Mesenchymal stem cell (in vitro differentiated cells and primary cell): Measurements from ENCODE around the gene MAP3K15.

Experiments
- DNase-seq: peaks from one replicate; pipeline ENCODE4 v3.0.0-alpha.2; 2013
- H2AFZ ChIP-seq: one replicate; pipeline ENCODE4 v1.6.1; 2013; ENCODE audit warnings: low read depth, mild to moderate bottlenecking, control low read depth, inconsistent platforms, low read length, moderate library complexity
- H2AK5ac ChIP-seq: 2 replicates; pipeline ENCODE4 v1.6.1; 2013; ENCODE audit warnings: low read length, moderate library complexity, mild to moderate bottlenecking, inconsistent platforms; ENCODE audit not compliant: severe bottlenecking
- H2BK120ac ChIP-seq: one replicate; pipeline ENCODE4 v1.6.1; 2013; ENCODE audit warnings: low read depth, mild to moderate bottlenecking, inconsistent platforms, low read length, moderate library complexity
- H2BK12ac ChIP-seq, 2 experiments: one replicate each; pipeline ENCODE4 v1.6.1; 2013; ENCODE audit warnings: inconsistent platforms in 2 of 2, low read length in 2 of 2, mild to moderate bottlenecking in 2 of 2, moderate library complexity in 2 of 2, control low read depth in 1 of 2
- H2BK15ac ChIP-seq: one replicate; pipeline ENCODE4 v1.6.1; 2013; ENCODE audit warnings: mild to moderate bottlenecking, low read depth, inconsistent platforms; ENCODE audit not compliant: poor library complexity, severe bottlenecking
- H2BK5ac ChIP-seq: 2 replicates; pipeline ENCODE4 v1.6.1; 2013; ENCODE audit warnings: low read depth, mild to moderate bottlenecking, low read length, control low read depth, inconsistent platforms; ENCODE audit not compliant: poor library complexity, severe bottlenecking
- H3K14ac ChIP-seq, 2 experiments: one replicate each; pipeline ENCODE4 v1.6.1; 2013; ENCODE audit warnings: inconsistent platforms in 2 of 2, low read length in 2 of 2, control low read depth in 1 of 2, mild to moderate bottlenecking in 1 of 2, moderate library complexity in 1 of 2
- H3K18ac ChIP-seq, 2 experiments: one replicate each; pipeline ENCODE4 v1.6.1; 2013; ENCODE audit warnings: inconsistent platforms in 2 of 2, low read length in 2 of 2, control low read depth in 1 of 2, low read depth in 1 of 2, mild to moderate bottlenecking in 1 of 2
- H3K23ac ChIP-seq, 2 experiments: one replicate each; pipeline ENCODE4 v1.6.1; 2013; ENCODE audit warnings: inconsistent platforms in 2 of 2, low read length in 2 of 2, mild to moderate bottlenecking in 2 of 2, moderate library complexity in 2 of 2, control low read depth in 1 of 2
- H3K27ac ChIP-seq: 2 replicates; pipeline ENCODE4 v1.5.1; 2013; ENCODE audit warnings: mild to moderate bottlenecking, moderate library complexity, low read length, control low read depth, inconsistent platforms; ENCODE audit not compliant: poor library complexity, severe bottlenecking
- H3K27me3 ChIP-seq, 2 experiments: 2 replicates each; pipeline versions ENCODE4 v1.6.1 to v1.7.0; 2013; ENCODE audit warnings: low read length in 2 of 2, mild to moderate bottlenecking in 2 of 2, moderate library complexity in 2 of 2, control low read depth in 1 of 2, inconsistent platforms in 1 of 2; ENCODE audit not compliant: control insufficient read depth in 1 of 2, insufficient read depth in 1 of 2
- H3K36me3 ChIP-seq, 2 experiments: 2 replicates each; pipeline versions ENCODE4 v1.6.1 to v1.7.0; 2013; ENCODE audit warnings: low read length in 2 of 2, control low read depth in 1 of 2, inconsistent platforms in 1 of 2, low read depth in 1 of 2, mild to moderate bottlenecking in 1 of 2; ENCODE audit not compliant: insufficient read depth in 2 of 2, control insufficient read depth in 1 of 2
- H3K4ac ChIP-seq, 2 experiments: one replicate each; pipeline ENCODE4 v1.6.1; 2013; ENCODE audit warnings: inconsistent platforms in 2 of 2, low read length in 2 of 2, mild to moderate bottlenecking in 2 of 2, moderate library complexity in 2 of 2, control low read depth in 1 of 2, low read depth in 1 of 2
- H3K4me1 ChIP-seq: 2 replicates; pipeline ENCODE4 v1.6.1; 2013; ENCODE audit warnings: low read depth, low read length, control low read depth; ENCODE audit not compliant: control insufficient read depth, insufficient read depth
- H3K4me2 ChIP-seq: 2 replicates; pipeline ENCODE4 v1.6.1; 2013; ENCODE audit warnings: low read length, mild to moderate bottlenecking, inconsistent platforms; ENCODE audit not compliant: poor library complexity, severe bottlenecking
- H3K4me3 ChIP-seq, 2 experiments: 2 replicates each; pipeline versions ENCODE4 v1.5.1 to v1.7.0; 2013; ENCODE audit warnings: low read length in 2 of 2, mild to moderate bottlenecking in 2 of 2, control low read depth in 1 of 2, low read depth in 1 of 2; ENCODE audit not compliant: insufficient read depth in 1 of 2
- H3K79me1 ChIP-seq: replicated peaks from 2 replicates; pipeline ENCODE4 v1.6.1; 2013; ENCODE audit warnings: mild to moderate bottlenecking, control low read depth, low read length, inconsistent platforms; ENCODE audit not compliant: poor library complexity, severe bottlenecking
- H3K9ac ChIP-seq: 2 replicates; pipeline ENCODE4 v1.7.0; 2013; ENCODE audit warnings: mild to moderate bottlenecking, low read length, moderate library complexity
- H3K9me3 ChIP-seq: 2 replicates; pipeline ENCODE4 v1.7.0; 2013; ENCODE audit warnings: mild to moderate bottlenecking, low read length; ENCODE audit not compliant: control insufficient read depth
- H4K8ac ChIP-seq: one replicate; pipeline ENCODE4 v1.6.1; 2013; ENCODE audit warnings: inconsistent platforms, mild to moderate bottlenecking, low read length, moderate library complexity
- H4K91ac ChIP-seq: one replicate; pipeline ENCODE4 v1.6.1; 2013; ENCODE audit warnings: mild to moderate bottlenecking, low read length, inconsistent platforms
- WGBS: methylation state at CpG from one replicate; pipeline ENCODE4 v1.1.7; 2013; ENCODE audit warnings: mixed read lengths; 5-methylcytosine and 5-hydroxymethylcytosine counted together

The MAP3K15 gene

DNA sequence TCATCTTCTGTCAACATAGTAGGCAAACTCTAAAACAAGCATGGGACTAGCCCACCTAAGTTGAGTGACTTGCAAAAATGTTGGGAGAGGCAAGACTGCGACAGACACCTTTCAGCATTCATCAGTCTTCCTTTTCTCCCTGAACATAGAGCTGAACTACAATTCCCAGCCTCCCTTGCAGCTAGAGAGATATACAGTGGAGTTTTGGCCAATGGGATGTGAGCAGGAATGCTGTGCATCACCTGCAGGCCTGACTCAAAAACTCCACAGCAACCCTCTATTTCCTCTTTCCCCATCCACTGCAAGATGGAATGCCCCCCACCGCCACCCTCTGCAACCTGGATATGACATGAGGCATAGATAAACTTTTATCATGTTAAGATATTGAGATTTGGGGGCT lies 105.0 kb downstream of the MAP3K15 start:
- H2BK12ac ChIP-seq = no peak overlapping the region
- H4K91ac ChIP-seq = no peak overlapping the region

DNA sequence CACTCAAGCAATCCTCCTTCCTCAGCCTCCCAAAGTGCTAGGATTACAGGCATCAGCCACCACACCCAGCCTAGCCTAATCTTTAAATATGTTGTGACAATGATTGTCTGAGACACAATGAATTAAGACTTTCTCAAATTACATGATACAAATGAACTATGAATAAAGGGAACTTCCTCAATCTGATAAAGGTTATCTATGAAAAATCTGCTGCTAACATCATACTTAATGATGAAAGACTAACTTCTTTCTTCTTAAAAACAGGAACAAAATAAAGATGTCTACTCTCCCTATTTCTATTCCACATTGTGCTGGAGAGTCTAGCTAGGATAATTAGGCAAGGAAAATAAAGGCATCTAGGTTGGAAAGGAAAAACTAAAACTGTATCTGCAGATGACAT lies 111.6 kb downstream of the MAP3K15 start:
- no peak for DNase-seq
- Histone ChIP-seq H3K18ac (no peak overlapping the region), H3K14ac (no peak overlapping the region), H2BK120ac (no peak overlapping the region), H3K27ac (no peak overlapping the region), H3K4me1 (no peaks in the 10 kb centered on the region), H2BK12ac (no peak overlapping the region), H2BK15ac (no peak overlapping the region), H3K4ac (no peak overlapping the region), H3K36me3 (no peaks in the 10 kb centered on the region), H4K8ac (no peak overlapping the region), H3K9ac (no peak overlapping the region), H2BK5ac (no peak overlapping the region), H3K4me2 (no peak overlapping the region), H3K4me3 (no peak overlapping the region), H3K9me3 (no peaks in the 10 kb centered on the region), H3K27me3 (no peaks in the 10 kb centered on the region), H2AK5ac (no peak overlapping the region), H3K23ac (no peak overlapping the region), H3K79me1 (no peaks in the 10 kb centered on the region), H2AFZ (no peak overlapping the region), H4K91ac (no peak overlapping the region)

More for the DNA sequence above, 105.0 kb downstream of the MAP3K15 start:
- H2BK15ac ChIP-seq = no peak overlapping the region
- H3K36me3 ChIP-seq = no peaks in the 10 kb centered on the region
- H3K27ac ChIP-seq = no peak overlapping the region
- WGBS = no CpG with 5 or more reads among the region's 2 CpGs
- H2BK120ac ChIP-seq = no peak overlapping the region
- no peak overlapping the region for H3K23ac ChIP-seq
- peaks cover 6% of the 10 kb centered on the region for H3K9me3 ChIP-seq
- no peak overlapping the region for H2AFZ ChIP-seq
- no peak overlapping the region for H3K4me2 ChIP-seq
- H4K8ac ChIP-seq = no peak overlapping the region
- H3K14ac ChIP-seq = no peak overlapping the region
- H3K4me3 ChIP-seq = no peak overlapping the region
- H3K4me1 ChIP-seq = no peaks in the 10 kb centered on the region
- no peak overlapping the region for H2AK5ac ChIP-seq
- no peak overlapping the region for H3K18ac ChIP-seq
- no peak overlapping the region for H2BK5ac ChIP-seq
- H3K79me1 ChIP-seq = no peaks in the 10 kb centered on the region
- no peak for DNase-seq
- H3K4ac ChIP-seq = no peak overlapping the region
- H3K9ac ChIP-seq = no peak overlapping the region
- peaks cover 0 to 9% of the 10 kb centered on the region in 2 experiments for H3K27me3 ChIP-seq

DNA sequence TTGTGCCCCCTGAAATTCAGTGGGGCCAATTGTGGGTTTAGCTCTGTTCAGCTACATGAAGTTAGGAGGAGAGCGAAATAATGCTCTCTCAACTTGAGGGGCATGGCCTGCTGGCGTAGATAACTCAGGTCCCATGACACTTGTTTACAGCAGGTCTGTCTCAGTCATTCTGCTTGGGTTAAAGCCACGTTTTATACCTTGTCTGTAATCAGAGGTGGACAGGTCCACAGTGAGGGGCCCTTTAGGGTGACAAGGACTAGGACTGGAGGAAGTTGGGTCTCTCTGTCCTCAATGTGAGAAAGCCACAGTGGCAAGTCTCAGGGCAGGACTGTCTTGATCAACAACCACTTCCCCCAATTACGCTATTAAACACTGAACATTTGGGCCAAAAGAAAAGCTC lies 122.6 kb downstream of the MAP3K15 start:
- Histone ChIP-seq H3K36me3 (no peaks in the 10 kb centered on the region), H3K9ac (no peak overlapping the region), H2AFZ (no peak overlapping the region), H2BK15ac (no peak overlapping the region), H2BK120ac (no peak overlapping the region), H2BK12ac (no peak overlapping the region), H3K27me3 (peaks cover 0 to 20% of the 10 kb centered on the region in 2 experiments), H3K4ac (no peak overlapping the region), H4K91ac (no peak overlapping the region), H3K4me3 (no peak overlapping the region), H3K23ac (no peak overlapping the region), H3K14ac (no peak overlapping the region), H3K27ac (no peak overlapping the region), H4K8ac (no peak overlapping the region), H2AK5ac (no peak overlapping the region), H3K79me1 (no peaks in the 10 kb centered on the region), H2BK5ac (no peak overlapping the region), H3K4me2 (no peak overlapping the region), H3K18ac (no peak overlapping the region), H3K9me3 (no peaks in the 10 kb centered on the region), H3K4me1 (no peaks in the 10 kb centered on the region)
- 71% methylated on average over 4 of the region's 4 CpGs for WGBS
- no peak for DNase-seq

DNA sequence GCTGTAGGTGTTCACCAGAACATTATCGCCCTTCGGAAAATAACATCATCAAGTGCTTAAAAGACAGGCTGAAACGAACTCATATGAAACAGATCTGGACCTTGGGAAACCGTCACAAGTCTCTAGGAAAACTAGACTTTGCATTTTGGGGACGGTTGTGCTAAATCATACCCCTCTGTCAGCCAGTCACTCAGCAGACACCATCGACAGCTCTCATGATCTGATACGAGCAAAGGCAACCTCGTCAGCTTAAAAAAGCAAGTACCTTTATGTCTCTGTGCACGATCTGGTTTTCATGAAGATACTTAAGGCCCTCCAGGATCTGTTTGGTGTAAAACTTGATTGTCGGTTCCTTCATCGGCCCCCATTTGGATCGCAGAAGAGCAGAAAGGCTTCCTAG lies 123.2 kb downstream of the MAP3K15 start:
- H4K91ac ChIP-seq = no peak overlapping the region
- DNase-seq = no peak
- no peak overlapping the region for H2BK12ac ChIP-seq
- H3K14ac ChIP-seq = no peak overlapping the region
- H3K4ac ChIP-seq = no peak overlapping the region
- H3K4me2 ChIP-seq = no peak overlapping the region
- H3K27me3 ChIP-seq = peaks cover 0 to 22% of the 10 kb centered on the region in 2 experiments
- no peak overlapping the region for H2AK5ac ChIP-seq
- no peak overlapping the region for H3K4me3 ChIP-seq
- no peak overlapping the region for H2BK5ac ChIP-seq
- no peaks in the 10 kb centered on the region for H3K4me1 ChIP-seq
- H3K27ac ChIP-seq = no peak overlapping the region
- H3K18ac ChIP-seq = no peak overlapping the region
- H2BK120ac ChIP-seq = no peak overlapping the region
- no peaks in the 10 kb centered on the region for H3K79me1 ChIP-seq
- no peak overlapping the region for H2AFZ ChIP-seq
- no peak overlapping the region for H3K9ac ChIP-seq
- H3K36me3 ChIP-seq = no peaks in the 10 kb centered on the region
- H2BK15ac ChIP-seq = no peak overlapping the region
- 83% methylated on average over 11 of the region's 12 CpGs for WGBS
- no peak overlapping the region for H4K8ac ChIP-seq
- no peaks in the 10 kb centered on the region for H3K9me3 ChIP-seq
- H3K23ac ChIP-seq = no peak overlapping the region
